Aorta (tissue), 5 donors: ENCODE data around the gene ACHE. TPM values are rescaled to one million over a fixed set of nuclear protein-coding genes. Genes with fewer than 3 reads are reported as not detected.

Source experiments
- ATAC-seq: fragments of 200-7000 bp; cut with Tn5 transposase; one replicate; pipeline ENCODE4 v1.9.1; 2022; ENCODE audit warnings: moderate library complexity; ENCODE audit not compliant: low FRiP score
- DNase-seq, 2 donors: peaks; one replicate each; pipeline ENCODE4 v3.0.0-alpha.2; 2020
- H3K27ac ChIP-seq, 2 donors: one replicate each; pipeline ENCODE4 v1.5.1; 2013; ENCODE audit warnings: low read length in 2 of 2, mild to moderate bottlenecking in 2 of 2, moderate library complexity in 2 of 2, control low read depth in 1 of 2, inconsistent platforms in 1 of 2, low read depth in 1 of 2
- H3K27me3 ChIP-seq, 2 donors: one replicate each; pipeline ENCODE4 v1.6.1; 2013; ENCODE audit warnings: control low read depth in 1 of 2, low read length in 1 of 2, mild to moderate bottlenecking in 1 of 2, moderate library complexity in 1 of 2; ENCODE audit not compliant: insufficient read depth in 2 of 2, control insufficient read depth in 1 of 2
- H3K36me3 ChIP-seq, 2 donors: one replicate each; pipeline ENCODE4 v1.6.1; 2013; ENCODE audit warnings: control low read depth in 1 of 2, low read length in 1 of 2, mild to moderate bottlenecking in 1 of 2; ENCODE audit not compliant: insufficient read depth in 2 of 2, control insufficient read depth in 1 of 2
- H3K4me1 ChIP-seq, 2 donors: one replicate each; pipeline ENCODE4 v1.6.1; 2013; ENCODE audit warnings: low read length in 2 of 2, control low read depth in 1 of 2, mild to moderate bottlenecking in 1 of 2, moderate library complexity in 1 of 2; ENCODE audit not compliant: insufficient read depth in 2 of 2, control insufficient read depth in 1 of 2
- H3K4me3 ChIP-seq, 2 donors: one replicate each; pipeline ENCODE4 v1.5.1; 2013; ENCODE audit warnings: low read length in 2 of 2, control low read depth in 1 of 2, mild to moderate bottlenecking in 1 of 2
- H3K9me3 ChIP-seq: one replicate; pipeline ENCODE4 v1.6.1; 2013; ENCODE audit warnings: mild to moderate bottlenecking, low read length; ENCODE audit not compliant: control insufficient read depth
- WGBS, 2 donors: extraction: QIAGEN DNeasy Blood & Tissue Kit; methylation state at CpG; one replicate each; pipeline ENCODE4 v1.1.7; 2013; 5-methylcytosine and 5-hydroxymethylcytosine counted together
- intact Hi-C, 2 donors: fragments of 100-400 bp; cut with DNase I; formaldehyde crosslinking; loops; one replicate each; pipeline versions ENCODE4 v1.14.2 to v1.15.0; 2022
- polyA plus RNA-seq, 2 donors: library from polyadenylated mRNA; stranded (reverse); fragments of 200-250 nt; gene quantifications; one replicate each; pipeline ENCODE4 v1.2.3, GENCODE V29; 2013
- total RNA-seq, 2 donors: library from RNA; stranded (reverse); fragmentation: NEBNext Ultra II Directional; extraction: Animal tissue kit (Norgen Biotek cat#: 25700); gene quantifications; one replicate each; pipeline ENCODE4 v1.2.1, GENCODE V29; 2021
- donor health status: healthy with polysubstance abuse.
- donor health status: Bipolar disorder and iron deficiency.
- donor health status: DM: no; HTN: no; CAD: no.
- donor health status: DM: no; HTN: no; CAD: no.
- donor health status: DM: yes; HTN: yes; CAD: no.

The ACHE gene
- total and polyA plus RNA-seq, 4 donors, result 1.0 to 2.6 (median 1.6) TPM

DNA sequence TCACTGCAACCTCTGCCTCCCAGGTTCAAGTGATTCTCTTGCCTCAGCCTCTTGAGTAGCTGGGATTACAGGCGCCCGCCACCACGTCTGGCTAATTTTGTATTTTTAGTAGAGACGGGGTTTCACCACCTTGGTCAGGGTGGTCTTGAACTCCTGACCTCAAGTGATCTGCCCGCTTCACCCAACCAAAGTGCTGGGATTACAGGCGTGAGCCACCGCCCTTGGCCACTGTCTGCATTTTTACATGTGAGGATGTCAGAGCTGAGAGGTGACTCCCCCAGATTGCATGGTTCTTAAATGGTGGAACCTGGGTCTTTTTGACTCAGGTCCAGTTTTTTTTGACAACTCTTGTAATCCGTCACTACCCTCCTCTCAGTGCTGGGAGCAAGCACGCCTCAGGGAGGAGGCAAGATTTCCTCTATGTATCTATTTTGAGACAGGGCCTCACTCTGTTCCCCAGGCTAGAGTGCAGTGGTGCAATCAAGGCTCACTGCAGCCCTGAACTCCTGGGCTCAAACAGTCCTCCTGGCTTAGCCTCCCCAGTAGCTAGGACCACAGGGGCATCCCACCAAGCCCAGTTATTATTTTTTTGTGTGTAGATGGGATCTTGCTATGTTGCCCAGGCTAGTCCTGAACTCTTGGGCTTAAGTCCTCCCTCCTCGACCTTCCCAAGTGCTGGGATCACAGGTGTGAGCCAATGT is 21.9 kb downstream of the ACHE start:
- no peak for DNase-seq
- no peaks in the 10 kb centered on the region for H3K36me3 ChIP-seq
- intact Hi-C loops, result no loop called here
- no peaks in the 10 kb centered on the region for H3K4me1 ChIP-seq
- no peaks in the 10 kb centered on the region for H3K9me3 ChIP-seq
- H3K4me3 ChIP-seq, result no peak overlapping the region
- H3K27me3 ChIP-seq, result no peaks in the 10 kb centered on the region
- peak overlapping the region; percentile 10 to 95 for H3K27ac ChIP-seq
- ATAC-seq, result no peak
- 87 to 88% methylated on average over 10 of the region's 10 CpGs for WGBS, 2 donors

DNA sequence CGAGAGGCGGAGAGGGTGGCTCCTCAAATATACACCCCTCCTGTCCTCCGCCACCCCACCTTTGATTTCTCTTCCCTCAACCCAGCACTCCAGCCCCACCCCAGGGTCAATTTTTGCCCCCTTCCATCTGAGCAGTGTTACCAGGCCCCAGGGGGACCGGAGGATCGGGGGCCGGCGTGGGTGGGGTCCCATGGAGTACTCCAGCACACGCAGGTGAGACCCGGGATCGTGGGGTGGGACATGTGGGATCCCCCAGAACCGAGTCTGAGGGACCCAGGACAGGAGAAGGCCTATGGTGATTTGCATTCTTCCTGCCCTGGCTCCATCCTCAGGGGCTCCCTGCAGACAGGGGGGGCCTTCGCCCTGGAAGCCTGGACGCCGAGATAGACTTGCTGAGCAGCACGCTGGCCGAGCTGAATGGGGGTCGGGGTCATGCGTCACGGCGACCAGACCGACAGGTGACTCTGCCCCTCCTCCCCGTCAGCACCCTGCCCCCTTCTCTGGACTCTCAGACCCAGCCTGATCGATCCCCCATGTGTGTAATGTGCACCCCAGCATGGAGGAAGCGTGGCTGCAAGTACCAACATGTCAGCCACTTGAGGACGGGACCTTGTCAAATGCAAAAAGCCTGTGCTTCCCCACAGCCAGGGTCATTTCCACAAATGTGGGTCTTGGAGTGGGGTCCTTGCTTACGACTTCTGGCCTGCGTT is 27.8 kb downstream of the ACHE start:
- Histone ChIP-seq H3K27ac (peak overlapping the region; percentile 53 to 92), H3K4me1 (no peaks in the 10 kb centered on the region), H3K9me3 (no peaks in the 10 kb centered on the region), H3K27me3 (no peaks in the 10 kb centered on the region), H3K36me3 (no peaks in the 10 kb centered on the region), H3K4me3 (peak overlapping the region; percentile 89 to 97)
- intact Hi-C loops, result no loop called here
- no peak for ATAC-seq
- no peak for DNase-seq
- WGBS, 2 donors, result 3 to 8% methylated on average over 27 of the region's 27 CpGs

DNA sequence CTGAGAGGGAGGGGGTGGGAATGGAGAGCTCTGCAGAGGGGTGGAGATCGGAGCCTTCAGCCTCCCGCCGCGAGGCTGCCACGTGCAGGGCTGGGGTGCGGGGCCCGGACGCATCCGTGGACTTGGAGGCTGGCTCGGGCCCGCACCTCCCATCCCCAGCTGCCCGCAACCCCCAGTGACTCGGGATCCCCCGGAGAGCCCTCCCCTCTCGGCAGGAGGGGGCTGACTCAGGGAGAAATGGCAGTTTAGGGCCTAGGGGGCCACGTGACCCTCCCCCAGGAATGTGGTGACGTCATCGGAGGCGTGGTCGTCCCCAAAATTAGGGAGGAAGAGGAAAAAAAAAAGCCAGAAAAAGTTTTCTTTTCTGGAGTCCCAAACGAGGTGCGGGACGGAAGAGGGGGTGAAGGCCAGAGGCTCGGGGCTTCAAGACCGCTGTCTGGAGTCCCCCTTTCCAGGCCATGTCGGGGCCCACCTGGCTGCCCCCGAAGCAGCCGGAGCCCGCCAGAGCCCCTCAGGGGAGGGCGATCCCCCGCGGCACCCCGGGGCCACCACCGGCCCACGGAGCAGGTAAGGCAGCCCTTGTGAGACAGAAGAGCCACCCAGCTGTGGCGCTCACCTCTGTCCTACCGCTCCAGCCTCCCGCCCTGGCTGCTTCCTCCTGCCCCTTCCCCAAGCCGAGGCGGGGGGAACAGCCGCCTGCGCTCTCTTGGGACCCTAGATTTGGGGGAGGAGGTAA is 28.5 kb downstream of the ACHE start, which contains the start of gene TRIP6:
TSS of gene TRIP6 (plus strand) at position 348 of the 736 bp plus-strand sequence. CDS start at position 459, 111 bp downstream.
- intact Hi-C loops, result no loop called here
- 0% methylated on average over 32 to 42 of the region's 42 CpGs for WGBS, 2 donors
- DNase-seq (peak; percentile 95 to 97), ATAC-seq (peak; percentile 88)
- Histone ChIP-seq H3K36me3 (no peaks in the 10 kb centered on the region), H3K4me1 (no peaks in the 10 kb centered on the region), H3K9me3 (no peaks in the 10 kb centered on the region), H3K27ac (peak within 1 kb of the TSS; percentile 53 to 92), H3K27me3 (no peaks in the 10 kb centered on the region), H3K4me3 (peak within 1 kb of the TSS; percentile 89 to 97)

DNA sequence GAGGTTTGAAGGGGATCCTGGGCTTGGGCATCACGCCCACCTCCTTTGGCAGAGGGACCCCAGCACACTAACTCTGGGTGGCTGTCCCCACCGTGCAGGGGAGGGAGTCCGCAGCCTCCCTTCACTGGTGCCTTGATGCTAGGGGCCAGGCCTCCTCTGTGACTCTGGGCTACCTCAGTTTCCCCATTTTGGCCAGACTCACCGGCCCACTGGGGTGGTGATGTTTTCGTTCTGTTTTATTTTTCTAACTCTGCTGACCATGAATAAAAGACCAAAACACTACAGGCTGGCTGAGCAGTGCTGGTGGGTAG is 29.0 kb downstream of the ACHE start:
- intact Hi-C loops, result no loop called here

DNA sequence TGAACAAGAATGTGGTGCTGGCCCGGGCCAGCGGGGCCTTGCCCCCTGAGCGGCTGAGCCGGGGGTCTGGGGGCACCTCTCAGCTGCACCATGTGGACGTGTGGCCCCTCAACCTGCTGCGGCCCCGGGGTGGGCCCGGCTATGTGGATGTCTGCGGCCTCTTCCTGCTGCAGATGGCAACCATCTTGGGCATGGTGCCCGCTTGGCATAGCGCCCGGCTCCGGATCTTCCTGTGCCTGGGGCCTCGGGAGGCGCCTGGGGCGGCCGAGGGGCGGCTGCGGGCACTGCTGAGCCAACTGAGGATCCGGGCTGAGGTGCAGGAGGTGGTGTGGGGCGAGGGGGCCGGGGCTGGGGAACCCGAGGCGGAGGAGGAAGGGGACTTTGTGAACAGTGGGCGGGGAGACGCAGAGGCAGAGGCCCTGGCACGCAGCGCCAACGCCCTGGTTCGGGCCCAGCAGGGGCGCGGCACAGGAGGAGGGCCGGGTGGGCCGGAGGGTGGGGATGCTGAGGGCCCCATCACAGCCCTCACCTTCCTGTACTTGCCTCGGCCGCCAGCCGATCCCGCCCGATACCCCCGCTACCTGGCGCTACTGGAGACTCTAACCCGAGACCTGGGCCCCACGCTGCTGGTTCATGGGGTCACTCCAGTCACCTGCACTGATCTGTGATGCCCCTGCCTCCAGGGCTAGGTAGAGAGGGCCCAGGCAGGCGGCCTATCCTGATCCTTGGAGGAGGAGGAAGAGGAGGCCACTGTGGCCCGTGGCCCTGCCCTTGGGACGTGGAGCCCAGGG is 29.6 kb downstream of the ACHE start:
- WGBS, 2 donors, result 38 to 40% methylated on average over 42 to 46 of the region's 46 CpGs
- DNase-seq (peak; percentile 90 to 94), ATAC-seq (peak; percentile 38)
- no peaks in the 10 kb centered on the region for H3K4me1 ChIP-seq
- H3K36me3 ChIP-seq, result no peaks in the 10 kb centered on the region
- H3K27me3 ChIP-seq, result no peaks in the 10 kb centered on the region
- intact Hi-C loops, result no loop called here
- peak overlapping the region in 1 of 2 donors; percentile 8 for H3K4me3 ChIP-seq
- H3K9me3 ChIP-seq, result no peaks in the 10 kb centered on the region
- H3K27ac ChIP-seq, result peak overlapping the region; percentile 34 to 79

More for the DNA sequence above, 29.0 kb downstream of the ACHE start:
- WGBS, 2 donors, result 27 to 31% methylated on average over 5 of the region's 5 CpGs
- H3K27ac ChIP-seq, result peak overlapping the region; percentile 34 to 79
- no peak for ATAC-seq
- no peaks in the 10 kb centered on the region for H3K4me1 ChIP-seq
- peak overlapping the region in 1 of 2 donors; percentile 8 for H3K4me3 ChIP-seq
- no peaks in the 10 kb centered on the region for H3K36me3 ChIP-seq
- H3K27me3 ChIP-seq, result no peaks in the 10 kb centered on the region
- no peak for DNase-seq
- H3K9me3 ChIP-seq, result no peaks in the 10 kb centered on the region

DNA sequence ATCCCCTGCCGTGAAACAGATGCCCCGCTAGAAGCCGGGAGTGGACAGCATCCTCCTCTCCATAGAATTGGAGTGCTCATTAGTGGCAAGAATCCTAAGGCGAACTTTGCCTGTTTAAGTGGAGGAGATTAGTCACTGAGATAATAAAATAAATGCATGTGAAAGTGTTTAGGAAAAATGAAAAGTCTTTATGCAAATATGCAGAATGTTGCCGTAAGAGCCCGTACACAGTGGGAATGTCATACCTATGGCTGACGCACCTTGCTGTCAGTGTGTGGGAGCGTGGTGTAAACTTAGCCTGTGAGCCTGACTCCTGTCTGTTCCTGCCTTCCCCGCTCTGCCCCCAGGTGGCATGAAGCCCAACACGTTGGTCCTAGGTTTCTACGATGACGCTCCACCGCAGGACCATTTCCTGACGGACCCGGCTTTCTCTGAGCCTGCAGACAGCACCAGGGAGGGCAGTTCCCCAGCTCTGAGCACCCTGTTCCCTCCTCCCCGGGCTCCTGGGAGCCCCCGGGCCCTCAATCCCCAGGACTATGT is 30.2 kb downstream of the ACHE start:
- intact Hi-C loops, result no loop called here
- Histone ChIP-seq H3K4me1 (no peaks in the 10 kb centered on the region), H3K36me3 (no peaks in the 10 kb centered on the region), H3K27ac (peak overlapping the region in 1 of 2 donors; percentile 49), H3K27me3 (no peaks in the 10 kb centered on the region), H3K4me3 (no peak overlapping the region), H3K9me3 (no peaks in the 10 kb centered on the region)
- 72 to 79% methylated on average over 17 of the region's 17 CpGs for WGBS, 2 donors
- no peak for DNase-seq
- ATAC-seq, result no peak

DNA sequence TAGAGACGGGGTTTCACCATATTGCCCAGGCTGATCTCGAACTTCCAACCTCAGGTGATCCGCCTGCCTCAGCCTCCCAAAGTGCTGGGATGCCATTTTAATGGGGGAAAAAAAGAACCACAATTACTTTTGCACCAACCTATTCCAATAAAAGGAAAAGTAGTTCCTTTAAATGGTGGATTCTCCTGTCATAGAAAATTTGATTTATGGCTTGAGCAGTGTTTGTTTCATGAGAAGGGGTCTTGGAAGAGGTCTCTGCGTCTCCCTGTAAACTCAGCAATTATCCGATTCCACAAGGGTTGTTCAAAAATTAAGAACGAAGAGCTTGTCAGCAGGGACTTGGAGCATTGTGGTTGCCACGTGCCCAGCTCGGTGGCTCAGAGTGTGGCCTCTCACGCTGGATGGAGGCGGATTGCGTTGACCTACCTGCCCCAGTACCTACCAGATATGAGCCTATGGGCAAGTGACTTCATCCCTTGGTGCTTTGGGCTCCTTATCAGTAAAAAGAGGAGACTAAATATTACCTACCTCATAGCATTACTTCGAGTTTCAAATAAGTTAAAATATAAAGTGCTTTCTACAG is 31.3 kb downstream of the ACHE start:
- 93 to 94% methylated on average over 12 of the region's 12 CpGs for WGBS, 2 donors
- DNase-seq, result no peak
- no peak overlapping the region for H3K27ac ChIP-seq
- H3K27me3 ChIP-seq, result no peaks in the 10 kb centered on the region
- H3K9me3 ChIP-seq, result no peaks in the 10 kb centered on the region
- H3K36me3 ChIP-seq, result no peaks in the 10 kb centered on the region
- no peaks in the 10 kb centered on the region for H3K4me1 ChIP-seq
- intact Hi-C loops, result no loop called here
- no peak for ATAC-seq
- H3K4me3 ChIP-seq, result no peak overlapping the region
